ENCODE data around the gene TSSK2. TPM values are rescaled to one million over a fixed set of nuclear protein-coding genes. Genes with fewer than 3 reads are reported as not detected.

The TSSK2 gene
- total RNA-seq, 2 donors from 2014 or later = 8.0 TPM; not detected in 1

DNA sequence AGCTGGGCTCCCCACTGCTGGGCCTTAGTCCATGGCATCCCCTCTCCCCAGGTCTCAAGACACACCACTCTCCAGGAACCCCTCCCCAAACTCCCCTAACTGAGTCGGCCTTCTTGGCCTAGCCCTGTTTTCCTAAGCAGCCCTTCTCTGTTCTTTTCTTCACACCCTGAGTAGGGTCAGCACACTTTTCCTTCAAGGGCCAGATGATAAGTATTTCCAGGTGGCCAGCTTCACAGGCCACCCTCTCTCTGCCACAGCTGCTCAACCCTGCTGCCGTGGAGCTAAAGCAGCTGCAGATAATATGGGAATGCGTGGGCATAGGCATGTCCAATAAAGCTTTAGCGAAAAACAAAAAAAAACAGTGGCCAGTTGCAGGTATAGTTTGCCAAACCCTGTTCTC is 33.0 kb upstream of the TSSK2 start:
- Histone ChIP-seq H3K4me3 (no peak overlapping the region), H3K9me3 (no peaks in the 10 kb centered on the region), H3K4me1 (replicated peaks) (no peaks in the 10 kb centered on the region), H3K36me3 (no peaks in the 10 kb centered on the region), H3K27me3 (replicated peaks; ENCODE audit: insufficient read depth) (no peaks in the 10 kb centered on the region), H3K27ac (no peak overlapping the region)
- WGBS = 70% methylated on average over 4 of the region's 4 CpGs
- TF ChIP-seq POLR2AphosphoS5 (IDR thresholded peaks at IDR 0.05) (no peak), CTCF (IDR thresholded peaks at IDR 0.05) (no peak), POLR2A (IDR thresholded peaks at IDR 0.05) (no peak)
- DNase-seq (ENCODE audit: low spot score) = no peak
- intact Hi-C loops (cut with DNase I) = no loop called here

GRCh38 chr22:19103880-19104821 is 27.0 kb upstream of the TSSK2 start:
- Histone ChIP-seq H3K27me3 (replicated peaks; ENCODE audit: insufficient read depth) (no peaks in the 10 kb centered on the region), H3K36me3 (no peaks in the 10 kb centered on the region), H3K27ac (no peak overlapping the region), H3K9me3 (no peaks in the 10 kb centered on the region), H3K4me3 (no peak overlapping the region), H3K4me1 (replicated peaks) (peaks cover 7% of the 10 kb centered on the region)
- WGBS = 57% methylated on average over 5 of the region's 5 CpGs
- no peak for DNase-seq (ENCODE audit: low spot score)
- intact Hi-C loops (cut with DNase I) = no loop called here
- TF ChIP-seq POLR2A (IDR thresholded peaks at IDR 0.05) = no peak

GRCh38 chr22:19105456-19105855 is 25.7 kb upstream of the TSSK2 start:
- H3K27me3 ChIP-seq (replicated peaks; ENCODE audit: insufficient read depth) = no peaks in the 10 kb centered on the region
- no peak overlapping the region for H3K27ac ChIP-seq
- no peaks in the 10 kb centered on the region for H3K36me3 ChIP-seq
- no peak for DNase-seq (ENCODE audit: low spot score)
- WGBS = 95% methylated on average over 8 of the region's 8 CpGs
- intact Hi-C loops (cut with DNase I) = no loop called here
- H3K4me3 ChIP-seq = no peak overlapping the region
- TF ChIP-seq POLR2A (IDR thresholded peaks at IDR 0.05) (no peak), CTCF (IDR thresholded peaks at IDR 0.05) (no peak), POLR2AphosphoS5 (IDR thresholded peaks at IDR 0.05) (no peak)
- peaks cover 11% of the 10 kb centered on the region for H3K4me1 ChIP-seq (replicated peaks)
- H3K9me3 ChIP-seq = no peaks in the 10 kb centered on the region

GRCh38 chr22:19105867-19106802 is 25.0 kb upstream of the TSSK2 start:
- no peak for DNase-seq (ENCODE audit: low spot score)
- TF ChIP-seq CTCF (IDR thresholded peaks at IDR 0.05) (peak in 1 of 4 experiments; percentile 22), POLR2AphosphoS5 (IDR thresholded peaks at IDR 0.05) (no peak)
- Histone ChIP-seq H3K4me1 (replicated peaks) (peaks cover 11% of the 10 kb centered on the region), H3K4me3 (no peak overlapping the region), H3K9me3 (no peaks in the 10 kb centered on the region), H3K27me3 (replicated peaks; ENCODE audit: insufficient read depth) (no peaks in the 10 kb centered on the region), H3K36me3 (no peaks in the 10 kb centered on the region), H3K27ac (no peak overlapping the region)
- intact Hi-C loops (cut with DNase I) = no loop called here
- WGBS = 61% methylated on average over 18 of the region's 18 CpGs
